DND-41 (cell line): ENCODE measurements around the gene F2RL1.

Experiments used
- ATAC-seq: fragments of 200-7000 bp; cut with Tn5 transposase; 3 replicates; pipeline ENCODE4 v1.9.1; 2021; ENCODE audit warnings: low read depth; ENCODE audit not compliant: insufficient read depth
- DNase-seq: peaks from one replicate; pipeline ENCODE4 v3.0.0-alpha.2; 2020
- H2AFZ ChIP-seq: 2 replicates; pipeline ENCODE4 v1.6.0; 2012; ENCODE audit warnings: low read depth, low read length
- H3K27ac ChIP-seq: 2 replicates; pipeline ENCODE4 v1.5.1; 2012; ENCODE audit warnings: low read length, inconsistent platforms
- H3K27me3 ChIP-seq: fragments of 200-600 bp; sonication (generic); 2 replicates; pipeline ENCODE4 v1.6.0; 2012; ENCODE audit warnings: low read length, mild to moderate bottlenecking, inconsistent platforms; ENCODE audit not compliant: insufficient read depth, poor library complexity
- H3K36me3 ChIP-seq: 2 replicates; pipeline ENCODE4 v1.5.1; 2012; ENCODE audit warnings: low read length, inconsistent platforms; ENCODE audit not compliant: insufficient read depth
- H3K4me1 ChIP-seq: 2 replicates; pipeline ENCODE4 v1.5.1; 2012; ENCODE audit warnings: mild to moderate bottlenecking, low read length; ENCODE audit not compliant: insufficient read depth
- H3K4me2 ChIP-seq: 2 replicates; pipeline ENCODE4 v1.6.0; 2012; ENCODE audit warnings: mild to moderate bottlenecking, moderate library complexity, low read length, inconsistent platforms; ENCODE audit not compliant: insufficient read depth
- H3K4me3 ChIP-seq, 2 experiments: fragments of 200-600 bp in 1 of 2; shearing (Covaris generic) in 1 of 2; 2 replicates each; pipeline ENCODE4 v1.5.1; 2012 to 2016; ENCODE audit warnings: inconsistent platforms in 2 of 2, low read length in 2 of 2, mild to moderate bottlenecking in 2 of 2, low read depth in 1 of 2, moderate library complexity in 1 of 2
- H3K79me2 ChIP-seq: 2 replicates; pipeline ENCODE4 v1.6.0; 2012; ENCODE audit warnings: low read length, inconsistent platforms; ENCODE audit not compliant: insufficient read depth
- H3K9ac ChIP-seq: 2 replicates; pipeline ENCODE4 v1.6.0; 2012; ENCODE audit warnings: low read depth, mild to moderate bottlenecking, inconsistent platforms, low read length, moderate library complexity
- H3K9me3 ChIP-seq: 2 replicates; pipeline ENCODE4 v1.5.1; 2012; ENCODE audit warnings: low read length, moderate library complexity, mild to moderate bottlenecking, inconsistent platforms; ENCODE audit not compliant: insufficient read depth, severe bottlenecking
- H4K20me1 ChIP-seq: 2 replicates; pipeline ENCODE4 v1.6.0; 2012; ENCODE audit warnings: low read length; ENCODE audit not compliant: insufficient read depth
- CTCF ChIP-seq: IDR thresholded peaks from 2 replicates; pipeline ENCODE4 v1.5.1; 2012; ENCODE audit warnings: borderline replicate concordance, low read length, moderate library complexity, mild to moderate bottlenecking; ENCODE audit not compliant: poor library complexity, severe bottlenecking; ENCODE audit errors: extremely low read depth
- EZH2 ChIP-seq: IDR thresholded peaks from 3 replicates; pipeline ENCODE4 v1.6.1; 2012; ENCODE audit warnings: borderline replicate concordance, low read depth, mild to moderate bottlenecking, moderate library complexity, low read length, inconsistent platforms; ENCODE audit not compliant: severe bottlenecking

Gene F2RL1

GRCh38 chr5:76801159-76801802, 17.5 kb upstream of the F2RL1 start:
- no peaks in the 10 kb centered on the region for H3K9me3 ChIP-seq
- H3K27me3 ChIP-seq = no peaks in the 10 kb centered on the region
- no peak overlapping the region for H3K4me2 ChIP-seq

GRCh38 chr5:76801803-76802195, 17.0 kb upstream of the F2RL1 start:
- Histone ChIP-seq H4K20me1 (no peaks in the 10 kb centered on the region), H3K4me1 (no peaks in the 10 kb centered on the region), H3K4me3 (no peak overlapping the region), H3K79me2 (no peaks in the 10 kb centered on the region), H3K4me2 (no peak overlapping the region), H2AFZ (no peak overlapping the region), H3K27me3 (no peaks in the 10 kb centered on the region), H3K27ac (no peak overlapping the region), H3K9ac (no peak overlapping the region), H3K36me3 (no peaks in the 10 kb centered on the region), H3K9me3 (no peaks in the 10 kb centered on the region)
- ATAC-seq (no peak), DNase-seq (no peak)
- TF ChIP-seq EZH2 (no peak), CTCF (no peak)

More at GRCh38 chr5:76801159-76801802, 17.5 kb upstream of the F2RL1 start:
- no peaks in the 10 kb centered on the region for H3K36me3 ChIP-seq
- H4K20me1 ChIP-seq = no peaks in the 10 kb centered on the region
- no peak overlapping the region for H3K4me3 ChIP-seq
- H2AFZ ChIP-seq = no peak overlapping the region
- H3K27ac ChIP-seq = no peak overlapping the region
- no peak for DNase-seq
- no peak overlapping the region for H3K9ac ChIP-seq
- H3K79me2 ChIP-seq = no peaks in the 10 kb centered on the region
- TF ChIP-seq EZH2 (no peak), CTCF (no peak)
- ATAC-seq = no peak
- H3K4me1 ChIP-seq = no peaks in the 10 kb centered on the region

- Histone ChIP-seq H2AFZ (no peak overlapping the region), H3K79me2 (no peaks in the 10 kb centered on the region), H3K9ac (no peak overlapping the region), H3K27ac (no peak overlapping the region), H3K4me2 (no peak overlapping the region), H4K20me1 (no peaks in the 10 kb centered on the region), H3K27me3 (no peaks in the 10 kb centered on the region), H3K36me3 (no peaks in the 10 kb centered on the region), H3K4me3 (no peak overlapping the region), H3K9me3 (no peaks in the 10 kb centered on the region), H3K4me1 (no peaks in the 10 kb centered on the region)
- ATAC-seq (no peak), DNase-seq (no peak)
- TF ChIP-seq EZH2 = no peak
- no peak for TF ChIP-seq CTCF
These were observed 14.6 kb upstream of the F2RL1 start for GRCh38 chr5:76804266-76804665.
